RWPE1 (cell line): ENCODE measurements around the gene ACTR3.
"Not testable (repeated sequence)": the region's sequence is repeated elsewhere in the genome, so short reads cannot be mapped to it uniquely, and the experiment has no call there.

Source experiments
- CTCF ChIA-PET: fragments of 350-600 bp; sonication (Branson Sonifier 250); formaldehyde crosslinking; extraction: SDS; loops from one replicate; lab custom pipeline; 2021; lab: Yijun Ruan, JAX
- POLR2A ChIA-PET: fragments of 400-600 bp; formaldehyde crosslinking; extraction: SDS; loops from one replicate; lab custom pipeline; 2020; ENCODE audit warnings: antibody characterized with exemption; ENCODE audit not compliant: low non-redundant PET; lab: Yijun Ruan, JAX
- DNase-seq: peaks from one replicate; pipeline ENCODE4 v3.0.0; 2012; ENCODE audit warnings: low spot score
- H3K27ac ChIP-seq: fragments of 450-650 bp; 2 replicates; pipeline ENCODE4 v1.5.1; 2017
- TF ChIP-seq, protein P1 (sequence below): fragments of 450-650 bp; conservative IDR thresholded peaks from 2 replicates; pipeline ENCODE4 v1.5.1; 2017; ENCODE audit warnings: low read depth, mild to moderate bottlenecking

Gene ACTR3

GRCh38 chr2:113925884-113926283 lies 36.0 kb downstream of the ACTR3 start:
- ChIA-PET POLR2A (no interaction called here), CTCF (no interaction called here)
- H3K27ac ChIP-seq, result no peak overlapping the region
- no peak for DNase-seq
- TF ChIP-seq, protein P1, sequence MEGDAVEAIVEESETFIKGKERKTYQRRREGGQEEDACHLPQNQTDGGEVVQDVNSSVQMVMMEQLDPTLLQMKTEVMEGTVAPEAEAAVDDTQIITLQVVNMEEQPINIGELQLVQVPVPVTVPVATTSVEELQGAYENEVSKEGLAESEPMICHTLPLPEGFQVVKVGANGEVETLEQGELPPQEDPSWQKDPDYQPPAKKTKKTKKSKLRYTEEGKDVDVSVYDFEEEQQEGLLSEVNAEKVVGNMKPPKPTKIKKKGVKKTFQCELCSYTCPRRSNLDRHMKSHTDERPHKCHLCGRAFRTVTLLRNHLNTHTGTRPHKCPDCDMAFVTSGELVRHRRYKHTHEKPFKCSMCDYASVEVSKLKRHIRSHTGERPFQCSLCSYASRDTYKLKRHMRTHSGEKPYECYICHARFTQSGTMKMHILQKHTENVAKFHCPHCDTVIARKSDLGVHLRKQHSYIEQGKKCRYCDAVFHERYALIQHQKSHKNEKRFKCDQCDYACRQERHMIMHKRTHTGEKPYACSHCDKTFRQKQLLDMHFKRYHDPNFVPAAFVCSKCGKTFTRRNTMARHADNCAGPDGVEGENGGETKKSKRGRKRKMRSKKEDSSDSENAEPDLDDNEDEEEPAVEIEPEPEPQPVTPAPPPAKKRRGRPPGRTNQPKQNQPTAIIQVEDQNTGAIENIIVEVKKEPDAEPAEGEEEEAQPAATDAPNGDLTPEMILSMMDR, result no peak

- no peak overlapping the region for H3K27ac ChIP-seq
- ChIA-PET CTCF (no interaction called here), POLR2A (no interaction called here)
- TF ChIP-seq, protein P1, result no peak
- no peak for DNase-seq
These were observed 36.4 kb downstream of the ACTR3 start for GRCh38 chr2:113926314-113926713.

GRCh38 chr2:113930448-113930847 lies 40.6 kb downstream of the ACTR3 start:
- ChIA-PET CTCF (no interaction called here), POLR2A (no interaction called here)
- TF ChIP-seq, protein P1, result no peak
- DNase-seq, result no peak
- no peak overlapping the region for H3K27ac ChIP-seq

DNA sequence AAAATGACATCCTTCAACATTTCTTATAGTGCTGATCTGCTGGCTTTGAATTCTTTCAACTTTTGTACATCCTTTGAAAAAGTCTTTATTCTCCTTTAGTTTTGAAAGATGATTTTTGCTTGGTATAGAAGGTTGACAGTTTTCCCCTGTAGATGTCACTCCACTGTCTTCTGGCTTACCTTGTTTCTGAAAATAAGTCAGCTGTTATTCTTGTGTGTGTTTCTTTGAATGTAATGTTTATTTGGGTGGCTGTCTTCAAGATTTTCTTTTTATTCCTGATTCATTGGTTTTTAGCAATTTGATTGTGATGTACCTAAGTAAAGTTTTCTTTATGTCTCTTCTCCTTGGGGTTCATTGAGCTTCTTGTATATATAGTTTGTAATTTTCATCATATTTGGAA lies 47.6 kb downstream of the ACTR3 start:
- TF ChIP-seq, protein P1, result no peak
- H3K27ac ChIP-seq, result no peak overlapping the region
- CTCF ChIA-PET, result interaction anchor here (0.7 kb wide), 1 partner anchor 168 kb away, joined by 3 read pairs; no protein-coding TSS in a partner anchor
- POLR2A ChIA-PET, result no interaction called here
- DNase-seq, result no peak

DNA sequence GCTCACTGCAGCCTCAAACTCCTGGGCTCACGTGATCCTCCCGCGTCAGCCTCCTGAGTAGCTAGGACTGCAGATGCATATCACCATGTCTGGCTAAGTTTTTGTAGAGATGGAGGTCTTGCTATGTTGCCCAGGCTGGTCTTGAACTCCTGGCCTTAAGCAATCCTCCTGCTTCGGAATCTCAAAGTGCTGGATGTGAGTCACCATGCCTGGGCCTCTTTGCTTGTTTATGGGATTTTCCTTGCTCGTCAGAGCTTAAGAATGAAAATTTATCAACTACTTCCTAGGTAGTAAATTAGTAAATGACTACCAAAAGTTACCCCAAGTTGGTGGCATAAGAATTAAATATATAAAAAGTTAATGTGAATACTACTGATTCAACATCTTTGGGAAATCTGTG lies 51.0 kb downstream of the ACTR3 start:
- ChIA-PET CTCF (interaction anchor here (0.7 kb wide), 1 partner anchor 1635 kb away, joined by 3 read pairs; no protein-coding TSS in a partner anchor), POLR2A (no interaction called here)
- no peak for DNase-seq
- TF ChIP-seq, protein P1, result no peak
- H3K27ac ChIP-seq, result no peak overlapping the region

- CTCF ChIA-PET, result interaction anchor here (0.7 kb wide), 1 partner anchor 59 kb away, joined by 3 read pairs; no protein-coding TSS in a partner anchor
- DNase-seq, H3K27ac ChIP-seq, POLR2A ChIA-PET: not testable (repeated sequence)
These were observed 55.9 kb downstream of the ACTR3 start for GRCh38 chr2:113945784-113946183.

DNA sequence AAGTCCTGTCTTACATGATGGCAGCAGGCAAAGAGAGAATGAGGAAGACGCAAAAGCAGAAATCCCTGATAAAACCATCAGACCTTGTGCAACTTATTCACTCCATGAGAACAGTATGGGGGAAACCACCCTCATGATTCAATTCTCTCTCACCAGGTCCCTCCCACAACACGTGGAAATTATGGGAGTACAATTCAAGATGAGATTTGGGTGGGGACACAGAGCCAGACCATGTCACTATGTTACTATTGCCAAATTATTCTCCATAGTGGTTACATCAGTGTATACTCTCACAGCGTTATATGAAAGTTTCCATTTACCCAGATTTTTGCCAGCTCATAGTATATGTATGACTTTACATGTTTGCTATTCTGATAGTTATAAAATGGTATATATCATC lies 61.0 kb downstream of the ACTR3 start:
- CTCF ChIA-PET, H3K27ac ChIP-seq, DNase-seq, POLR2A ChIA-PET: not testable (repeated sequence)

- POLR2A ChIA-PET, result no interaction called here
- TF ChIP-seq, protein P1, result no peak
- CTCF ChIA-PET, result no interaction called here
- H3K27ac ChIP-seq, result no peak overlapping the region
- DNase-seq, result no peak
These were observed 71.1 kb downstream of the ACTR3 start for GRCh38 chr2:113961000-113961399.
